Upper lobe of left lung (tissue), 4 donors: ENCODE data around the gene LRRC18.

Source experiments
- EP300 ChIP-seq, 4 donors: sonication (generic); formaldehyde crosslinking; IDR thresholded peaks; one replicate each; pipeline ENCODE4 v1.5.1; 2017; ENCODE audit warnings: antibody characterized with exemption in 4 of 4, control low read depth in 2 of 4
- POLR2AphosphoS5 ChIP-seq, 2 donors: sonication (generic); formaldehyde crosslinking; IDR thresholded peaks; one replicate each; pipeline ENCODE4 v1.5.1; 2017; ENCODE audit warnings: antibody characterized with exemption in 2 of 2
- TF ChIP-seq, protein P1 (sequence below), 6 experiments: fragments of 450-650 bp in 4 of 6; fragments of 200-600 bp in 2 of 6; sonication (generic) in 2 of 6; IDR thresholded peaks; one replicate each; pipeline ENCODE4 v1.5.1; 2016 to 2019; ENCODE audit warnings: antibody characterized with exemption in 6 of 6

DNA sequence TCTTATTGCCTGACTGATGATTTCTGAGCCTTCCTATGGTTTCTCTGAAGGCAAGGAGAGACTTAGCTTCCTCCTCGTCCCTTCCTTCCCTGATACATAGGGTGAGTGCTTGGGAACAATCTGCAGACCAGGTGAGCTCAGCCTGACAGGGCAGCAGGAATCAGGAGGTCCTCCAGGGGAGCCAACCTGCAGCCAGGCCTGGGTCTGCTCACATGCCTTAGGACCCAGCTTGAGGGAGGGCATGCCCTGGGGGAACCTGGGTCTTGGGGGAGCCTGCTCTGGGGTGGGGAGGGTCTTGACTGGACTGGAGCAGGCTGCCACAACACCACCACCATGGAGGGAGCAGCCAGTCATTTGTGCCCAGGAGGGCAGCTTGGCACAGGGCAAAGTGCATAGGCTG, 57.7 kb downstream of the LRRC18 start:
- TF ChIP-seq POLR2AphosphoS5 (IDR thresholded peaks at IDR 0.05) (no peak), EP300 (IDR thresholded peaks at IDR 0.05) (no peak)
- TF ChIP-seq, protein P1, sequence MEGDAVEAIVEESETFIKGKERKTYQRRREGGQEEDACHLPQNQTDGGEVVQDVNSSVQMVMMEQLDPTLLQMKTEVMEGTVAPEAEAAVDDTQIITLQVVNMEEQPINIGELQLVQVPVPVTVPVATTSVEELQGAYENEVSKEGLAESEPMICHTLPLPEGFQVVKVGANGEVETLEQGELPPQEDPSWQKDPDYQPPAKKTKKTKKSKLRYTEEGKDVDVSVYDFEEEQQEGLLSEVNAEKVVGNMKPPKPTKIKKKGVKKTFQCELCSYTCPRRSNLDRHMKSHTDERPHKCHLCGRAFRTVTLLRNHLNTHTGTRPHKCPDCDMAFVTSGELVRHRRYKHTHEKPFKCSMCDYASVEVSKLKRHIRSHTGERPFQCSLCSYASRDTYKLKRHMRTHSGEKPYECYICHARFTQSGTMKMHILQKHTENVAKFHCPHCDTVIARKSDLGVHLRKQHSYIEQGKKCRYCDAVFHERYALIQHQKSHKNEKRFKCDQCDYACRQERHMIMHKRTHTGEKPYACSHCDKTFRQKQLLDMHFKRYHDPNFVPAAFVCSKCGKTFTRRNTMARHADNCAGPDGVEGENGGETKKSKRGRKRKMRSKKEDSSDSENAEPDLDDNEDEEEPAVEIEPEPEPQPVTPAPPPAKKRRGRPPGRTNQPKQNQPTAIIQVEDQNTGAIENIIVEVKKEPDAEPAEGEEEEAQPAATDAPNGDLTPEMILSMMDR (IDR thresholded peaks at IDR 0.05) = no peak
